GM21390 (cell line): Measurements from ENCODE around the gene TEAD4.

Experiments
- ATAC-seq: cut with Tn5 transposase; IDR thresholded peaks from one replicate; pipeline ENCODE4 v1.9.1; 2021; ENCODE audit not compliant: unreplicated experiment

The TEAD4 gene

GRCh38 chr12:2999265-2999841, 40.2 kb downstream of the TEAD4 start:
- ATAC-seq = no peak

GRCh38 chr12:3000548-3001275, 41.5 kb downstream of the TEAD4 start:
- no peak for ATAC-seq

- no peak for ATAC-seq
Observed at GRCh38 chr12:3002646-3003045, 43.4 kb downstream of the TEAD4 start.

- ATAC-seq = no peak
Observed at GRCh38 chr12:3003357-3003992, 44.3 kb downstream of the TEAD4 start.

GRCh38 chr12:3004655-3005565, 45.7 kb downstream of the TEAD4 start:
- no peak for ATAC-seq

DNA sequence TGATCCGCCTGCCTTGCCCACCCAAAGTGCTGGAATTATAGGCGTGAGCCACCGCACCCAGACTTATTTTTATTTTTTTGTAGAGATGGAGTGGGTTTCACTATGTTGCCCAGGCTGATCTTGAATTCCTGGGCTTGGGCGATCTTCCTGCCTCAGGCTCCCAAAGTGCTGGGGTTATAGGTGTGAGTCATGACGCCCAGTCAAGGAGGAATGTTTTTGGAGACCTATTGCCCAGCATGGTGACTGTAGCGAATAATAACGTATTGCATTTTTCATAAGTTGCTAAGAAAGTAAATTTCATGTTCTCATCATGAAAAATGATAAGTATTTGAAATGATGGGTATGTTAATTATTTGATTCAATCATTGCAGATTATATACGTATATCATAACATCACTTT, 46.5 kb downstream of the TEAD4 start:
- no peak for ATAC-seq

- no peak for ATAC-seq
Observed at GRCh38 chr12:3009780-3010179, 50.6 kb downstream of the TEAD4 start.

DNA sequence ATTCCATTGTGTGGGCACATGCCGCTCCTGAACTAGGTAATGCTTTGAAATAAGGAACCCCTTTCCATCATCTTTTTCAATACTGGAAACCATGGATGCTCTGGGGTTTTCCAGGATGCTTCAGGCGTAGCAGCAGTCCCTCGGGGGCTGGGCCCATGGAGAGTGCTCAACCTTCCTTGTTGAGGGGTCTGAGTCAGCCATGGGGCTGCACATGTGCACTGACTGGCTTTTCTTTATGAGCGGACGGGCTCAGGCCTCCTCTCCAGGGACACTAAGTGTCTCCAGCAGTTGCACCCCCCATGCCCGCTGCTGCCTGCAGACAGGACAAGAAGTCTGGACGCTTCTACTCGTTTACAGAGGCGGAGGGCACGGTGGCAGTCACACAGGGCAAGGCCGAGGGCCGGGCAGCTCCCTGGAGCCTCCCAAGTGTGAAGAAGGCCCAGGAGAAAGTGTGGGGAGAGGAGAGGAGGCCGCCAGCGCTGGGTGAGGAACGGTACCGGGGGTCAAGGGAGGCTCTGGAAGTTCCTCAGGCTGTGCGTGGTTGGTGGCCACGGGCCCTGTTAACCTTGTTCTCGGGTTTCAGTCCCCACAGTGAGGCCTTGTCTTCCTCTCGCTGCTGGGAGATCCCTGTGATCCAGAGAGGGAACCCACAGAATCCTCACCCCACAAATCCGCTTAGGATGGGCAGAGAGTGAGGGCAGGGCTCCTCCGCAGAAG, 51.2 kb downstream of the TEAD4 start:
- no peak for ATAC-seq

- ATAC-seq = no peak
Observed at GRCh38 chr12:3012786-3013185, 53.6 kb downstream of the TEAD4 start.

GRCh38 chr12:3014641-3015040, 55.4 kb downstream of the TEAD4 start:
- ATAC-seq = no peak

- no peak for ATAC-seq
Observed at GRCh38 chr12:3015356-3015755, 56.2 kb downstream of the TEAD4 start.

- ATAC-seq = no peak
Observed at GRCh38 chr12:3016191-3016590, 57.0 kb downstream of the TEAD4 start.

DNA sequence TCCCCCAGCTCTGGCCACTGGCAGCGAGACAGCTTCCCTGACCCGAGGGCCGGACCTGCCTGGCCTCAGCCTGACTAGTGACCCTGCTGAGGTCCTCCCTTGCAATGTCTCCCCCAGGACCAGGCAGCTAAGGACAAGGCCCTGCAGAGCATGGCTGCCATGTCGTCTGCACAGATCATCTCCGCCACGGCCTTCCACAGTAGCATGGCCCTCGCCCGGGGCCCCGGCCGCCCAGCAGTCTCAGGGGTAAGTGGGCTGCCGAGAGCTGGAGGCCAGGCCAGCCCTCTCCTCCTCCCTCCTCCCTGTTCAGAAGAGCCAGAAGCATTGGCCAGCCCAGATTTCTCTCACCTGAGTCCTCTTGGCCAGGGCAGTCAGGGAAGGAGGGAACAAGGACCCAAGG, 58.1 kb downstream of the TEAD4 start:
- ATAC-seq = no peak

- no peak for ATAC-seq
Observed at GRCh38 chr12:3018284-3019004, 59.2 kb downstream of the TEAD4 start.

GRCh38 chr12:3019005-3019680, 59.9 kb downstream of the TEAD4 start:
- ATAC-seq = no peak

DNA sequence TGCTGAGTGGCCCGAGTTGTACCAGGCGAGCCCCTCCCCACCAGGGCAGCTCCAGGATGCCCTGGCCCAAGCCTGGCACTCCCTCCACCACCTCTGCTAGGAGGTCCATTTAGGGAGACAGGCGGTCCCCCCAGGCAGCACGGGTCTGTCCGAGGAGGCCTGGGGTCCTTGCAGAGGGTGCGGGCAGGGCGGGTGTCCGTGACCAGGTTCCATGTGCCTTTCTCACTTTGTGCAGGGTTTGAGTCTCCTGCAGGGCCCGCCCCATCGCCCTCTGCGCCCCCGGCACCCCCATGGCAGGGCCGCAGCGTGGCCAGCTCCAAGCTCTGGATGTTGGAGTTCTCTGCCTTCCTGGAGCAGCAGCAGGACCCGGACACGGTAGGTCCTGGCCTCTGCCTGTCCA, 61.2 kb downstream of the TEAD4 start:
- ATAC-seq = no peak

- ATAC-seq = no peak
Observed at GRCh38 chr12:3020850-3021435, 61.7 kb downstream of the TEAD4 start.

DNA sequence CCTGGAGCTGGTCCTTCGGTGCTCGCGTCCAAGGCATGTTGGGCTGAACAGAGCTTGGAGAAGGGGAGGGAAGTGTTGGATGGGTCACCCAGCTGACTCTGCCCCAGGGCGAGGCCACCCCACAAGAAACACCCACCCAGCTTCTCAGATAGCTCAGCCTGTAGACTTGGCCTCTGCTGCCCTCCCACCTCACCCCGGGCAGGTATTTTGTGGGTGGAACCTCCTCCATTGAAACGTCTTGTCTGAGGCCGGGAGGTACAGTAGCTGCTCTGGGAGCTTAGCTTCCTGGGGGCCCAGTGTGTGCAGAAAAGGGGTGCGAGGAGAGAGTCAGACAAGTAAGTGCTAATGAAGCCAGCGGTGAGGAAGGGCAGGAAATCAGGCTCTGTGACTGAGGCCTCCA, 63.2 kb downstream of the TEAD4 start:
- no peak for ATAC-seq

DNA sequence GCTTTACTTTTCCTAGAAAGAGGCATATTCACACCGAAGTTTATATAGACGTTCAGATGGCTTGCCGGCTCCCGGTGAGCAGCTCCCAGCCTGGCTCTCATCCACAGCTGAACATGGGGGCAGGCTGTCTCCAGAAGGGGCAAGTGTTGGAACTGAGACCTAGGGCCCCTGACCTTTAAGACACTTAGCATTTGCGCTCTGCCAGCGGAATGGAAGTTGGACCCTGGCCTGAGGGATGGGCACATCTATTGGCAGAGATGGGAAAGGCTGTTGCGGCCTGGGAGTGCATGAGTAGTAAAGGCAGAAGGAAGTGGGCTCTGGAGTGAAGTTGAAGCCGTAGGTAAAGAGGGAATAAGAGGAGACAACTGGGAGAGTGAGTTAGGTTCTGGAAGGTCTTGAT, 63.8 kb downstream of the TEAD4 start:
- ATAC-seq = no peak
